IMR-90 (cell line): Measurements from ENCODE around the gene LRRTM3.

ENCODE experiments used
- CEBPB ChIP-seq: IDR thresholded peaks from 2 replicates; pipeline ENCODE4 v1.6.1; 2012; ENCODE audit warnings: low read depth, low read length, improper control_type of control experiment
- FOS ChIP-seq: fragments of 150-350 bp; IDR thresholded peaks from 2 replicates; pipeline ENCODE4 v1.6.1; 2016; ENCODE audit warnings: low read depth, low read length
- MXI1 ChIP-seq: IDR thresholded peaks from 2 replicates; pipeline ENCODE4 v1.6.1; 2012; ENCODE audit warnings: low read depth, mild to moderate bottlenecking, low read length, moderate library complexity, borderline replicate concordance
- NFE2L2 ChIP-seq: fragments of 150-350 bp; IDR thresholded peaks from 2 replicates; pipeline ENCODE4 v1.6.1; 2016; ENCODE audit warnings: low read depth, mild to moderate bottlenecking, low read length
- POLR2A ChIP-seq: IDR thresholded peaks from 2 replicates; pipeline ENCODE4 v1.6.1; 2012; ENCODE audit warnings: mild to moderate bottlenecking, low read depth, low read length
- RAD21 ChIP-seq: IDR thresholded peaks from 2 replicates; pipeline ENCODE4 v1.6.1; 2012; ENCODE audit warnings: low read length, improper control_type of control experiment
- RFX5 ChIP-seq: IDR thresholded peaks from 2 replicates; pipeline ENCODE4 v1.8.0; 2012; ENCODE audit warnings: low read depth, mild to moderate bottlenecking, low read length, moderate library complexity
- SMC3 ChIP-seq: fragments of 150-350 bp; IDR thresholded peaks from 2 replicates; pipeline ENCODE4 v1.6.1; 2016; ENCODE audit warnings: low read depth, mild to moderate bottlenecking, antibody characterized with exemption, low read length, moderate library complexity
- TF ChIP-seq, protein P1 (sequence below): conservative IDR thresholded peaks from 2 replicates; pipeline ENCODE4 v1.5.1; 2012; ENCODE audit warnings: mild to moderate bottlenecking, low read depth, low read length, improper control_type of control experiment
- TF ChIP-seq, protein P2 (sequence below): fragments of 150-350 bp; IDR thresholded peaks from 2 replicates; pipeline ENCODE4 v1.6.1; 2016; ENCODE audit warnings: low read depth, mild to moderate bottlenecking, low read length, moderate library complexity, borderline replicate concordance
- TF ChIP-seq, protein P3 (sequence below): fragments of 150-350 bp; IDR thresholded peaks from 2 replicates; pipeline ENCODE4 v1.6.1; 2017; ENCODE audit warnings: mild to moderate bottlenecking, antibody characterized with exemption, low read length, low read depth

DNA sequence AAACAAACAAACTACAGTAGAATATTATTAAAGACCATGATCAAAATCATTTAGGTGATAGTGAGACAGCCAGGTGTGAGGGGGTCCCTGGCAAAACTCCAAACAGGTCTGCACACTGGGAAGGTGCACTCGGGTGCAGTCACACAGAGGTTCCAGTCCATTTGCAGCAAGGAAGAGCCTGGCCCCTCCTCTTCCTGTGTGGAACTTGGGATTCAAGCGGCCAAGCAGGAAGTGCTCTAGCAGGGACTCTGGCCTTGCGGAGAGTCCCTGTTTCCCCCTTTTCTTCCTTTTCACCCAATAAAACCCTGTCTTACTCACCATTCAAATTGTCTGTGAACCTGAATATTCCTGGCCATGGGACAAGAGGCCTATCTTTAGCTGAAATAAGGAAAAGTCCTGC is 181.8 kb downstream of the LRRTM3 start:
- TF ChIP-seq MXI1 = no peak
- TF ChIP-seq, protein P1, sequence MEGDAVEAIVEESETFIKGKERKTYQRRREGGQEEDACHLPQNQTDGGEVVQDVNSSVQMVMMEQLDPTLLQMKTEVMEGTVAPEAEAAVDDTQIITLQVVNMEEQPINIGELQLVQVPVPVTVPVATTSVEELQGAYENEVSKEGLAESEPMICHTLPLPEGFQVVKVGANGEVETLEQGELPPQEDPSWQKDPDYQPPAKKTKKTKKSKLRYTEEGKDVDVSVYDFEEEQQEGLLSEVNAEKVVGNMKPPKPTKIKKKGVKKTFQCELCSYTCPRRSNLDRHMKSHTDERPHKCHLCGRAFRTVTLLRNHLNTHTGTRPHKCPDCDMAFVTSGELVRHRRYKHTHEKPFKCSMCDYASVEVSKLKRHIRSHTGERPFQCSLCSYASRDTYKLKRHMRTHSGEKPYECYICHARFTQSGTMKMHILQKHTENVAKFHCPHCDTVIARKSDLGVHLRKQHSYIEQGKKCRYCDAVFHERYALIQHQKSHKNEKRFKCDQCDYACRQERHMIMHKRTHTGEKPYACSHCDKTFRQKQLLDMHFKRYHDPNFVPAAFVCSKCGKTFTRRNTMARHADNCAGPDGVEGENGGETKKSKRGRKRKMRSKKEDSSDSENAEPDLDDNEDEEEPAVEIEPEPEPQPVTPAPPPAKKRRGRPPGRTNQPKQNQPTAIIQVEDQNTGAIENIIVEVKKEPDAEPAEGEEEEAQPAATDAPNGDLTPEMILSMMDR = no peak
- no peak for TF ChIP-seq SMC3
- TF ChIP-seq POLR2A = no peak
- no peak for TF ChIP-seq CEBPB
- TF ChIP-seq FOS = no peak
- TF ChIP-seq, protein P2, sequence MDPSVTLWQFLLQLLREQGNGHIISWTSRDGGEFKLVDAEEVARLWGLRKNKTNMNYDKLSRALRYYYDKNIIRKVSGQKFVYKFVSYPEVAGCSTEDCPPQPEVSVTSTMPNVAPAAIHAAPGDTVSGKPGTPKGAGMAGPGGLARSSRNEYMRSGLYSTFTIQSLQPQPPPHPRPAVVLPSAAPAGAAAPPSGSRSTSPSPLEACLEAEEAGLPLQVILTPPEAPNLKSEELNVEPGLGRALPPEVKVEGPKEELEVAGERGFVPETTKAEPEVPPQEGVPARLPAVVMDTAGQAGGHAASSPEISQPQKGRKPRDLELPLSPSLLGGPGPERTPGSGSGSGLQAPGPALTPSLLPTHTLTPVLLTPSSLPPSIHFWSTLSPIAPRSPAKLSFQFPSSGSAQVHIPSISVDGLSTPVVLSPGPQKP = no peak
- TF ChIP-seq RFX5 = no peak
- TF ChIP-seq, protein P3, sequence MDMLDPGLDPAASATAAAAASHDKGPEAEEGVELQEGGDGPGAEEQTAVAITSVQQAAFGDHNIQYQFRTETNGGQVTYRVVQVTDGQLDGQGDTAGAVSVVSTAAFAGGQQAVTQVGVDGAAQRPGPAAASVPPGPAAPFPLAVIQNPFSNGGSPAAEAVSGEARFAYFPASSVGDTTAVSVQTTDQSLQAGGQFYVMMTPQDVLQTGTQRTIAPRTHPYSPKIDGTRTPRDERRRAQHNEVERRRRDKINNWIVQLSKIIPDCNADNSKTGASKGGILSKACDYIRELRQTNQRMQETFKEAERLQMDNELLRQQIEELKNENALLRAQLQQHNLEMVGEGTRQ = no peak
- no peak for TF ChIP-seq RAD21
- no peak for TF ChIP-seq NFE2L2
